ENCODE measurements around the gene ZDHHC20. TPM values are rescaled to one million over a fixed set of nuclear protein-coding genes. Genes with fewer than 3 reads are reported as not detected.

Gene ZDHHC20
- total RNA-seq, 2 experiments from 2014 or later: 46.1 to 50.9 TPM

DNA sequence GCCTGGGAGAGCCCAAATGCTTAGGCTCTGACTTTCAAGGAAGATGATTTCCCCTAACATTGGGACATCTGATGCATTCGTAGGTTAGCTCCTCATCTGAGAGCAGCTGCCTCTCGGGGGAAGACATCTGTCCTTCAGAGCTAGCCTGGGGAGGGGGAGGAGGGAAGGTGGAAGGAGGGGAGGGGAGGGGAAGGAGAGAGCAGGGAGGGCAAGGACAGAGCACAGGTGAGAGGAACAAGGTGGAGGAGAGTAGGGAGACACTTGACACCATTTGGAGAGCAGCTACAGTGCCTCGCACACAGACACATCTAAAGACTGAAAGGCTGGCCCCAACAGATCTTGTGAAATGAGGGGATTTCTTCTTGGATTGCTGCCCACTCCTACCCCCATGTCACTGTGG lies 103.8 kb downstream of the ZDHHC20 start:
- ATAC-seq (no peak), DNase-seq (no peak)
- Mint-ChIP-seq H3K27ac (no peak overlapping the region), H3K4me1 (ENCODE audit: low read depth) (no peaks in the 10 kb centered on the region), H3K27me3 (no peaks in the 10 kb centered on the region), H3K9me3 (no peaks in the 10 kb centered on the region), H3K4me3 (no peak overlapping the region), H3K36me3 (ENCODE audit: low read depth) (no peaks in the 10 kb centered on the region)
- ChIA-PET POLR2A (no interaction called here), CTCF (no interaction called here)
- TF ChIP-seq, protein P1, sequence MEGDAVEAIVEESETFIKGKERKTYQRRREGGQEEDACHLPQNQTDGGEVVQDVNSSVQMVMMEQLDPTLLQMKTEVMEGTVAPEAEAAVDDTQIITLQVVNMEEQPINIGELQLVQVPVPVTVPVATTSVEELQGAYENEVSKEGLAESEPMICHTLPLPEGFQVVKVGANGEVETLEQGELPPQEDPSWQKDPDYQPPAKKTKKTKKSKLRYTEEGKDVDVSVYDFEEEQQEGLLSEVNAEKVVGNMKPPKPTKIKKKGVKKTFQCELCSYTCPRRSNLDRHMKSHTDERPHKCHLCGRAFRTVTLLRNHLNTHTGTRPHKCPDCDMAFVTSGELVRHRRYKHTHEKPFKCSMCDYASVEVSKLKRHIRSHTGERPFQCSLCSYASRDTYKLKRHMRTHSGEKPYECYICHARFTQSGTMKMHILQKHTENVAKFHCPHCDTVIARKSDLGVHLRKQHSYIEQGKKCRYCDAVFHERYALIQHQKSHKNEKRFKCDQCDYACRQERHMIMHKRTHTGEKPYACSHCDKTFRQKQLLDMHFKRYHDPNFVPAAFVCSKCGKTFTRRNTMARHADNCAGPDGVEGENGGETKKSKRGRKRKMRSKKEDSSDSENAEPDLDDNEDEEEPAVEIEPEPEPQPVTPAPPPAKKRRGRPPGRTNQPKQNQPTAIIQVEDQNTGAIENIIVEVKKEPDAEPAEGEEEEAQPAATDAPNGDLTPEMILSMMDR (IDR thresholded peaks at IDR 0.05): no peak
- intact Hi-C loops (cut with micrococcal nuclease): no loop called here

DNA sequence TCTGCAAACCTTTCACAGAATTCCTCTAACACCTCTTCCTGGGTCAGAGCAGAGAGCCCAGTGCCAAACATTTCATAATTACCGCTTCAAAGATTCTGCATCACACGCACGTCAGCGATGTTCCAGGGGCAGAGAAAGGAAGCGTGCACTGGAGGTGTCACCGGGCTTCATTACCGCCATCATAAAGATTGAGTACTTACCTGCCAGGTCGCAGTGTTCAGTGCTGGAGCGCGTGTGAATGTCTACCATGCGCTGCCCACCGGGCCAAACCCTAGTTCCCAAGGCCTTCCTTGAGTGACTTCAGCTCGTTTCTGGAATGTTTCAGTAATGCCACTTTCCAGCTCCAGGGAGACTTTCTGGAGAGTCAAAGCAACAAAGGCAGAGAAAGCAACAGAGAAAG lies 104.4 kb downstream of the ZDHHC20 start:
- H3K27me3 Mint-ChIP-seq: no peaks in the 10 kb centered on the region
- ChIA-PET POLR2A (no interaction called here), CTCF (no interaction called here)
- H3K27ac Mint-ChIP-seq: no peak overlapping the region
- H3K4me3 Mint-ChIP-seq: no peak overlapping the region
- no peak for ATAC-seq
- TF ChIP-seq, protein P1 (IDR thresholded peaks at IDR 0.05): no peak
- intact Hi-C loops (cut with micrococcal nuclease): no loop called here
- H3K36me3 Mint-ChIP-seq (ENCODE audit: low read depth): no peaks in the 10 kb centered on the region
- no peaks in the 10 kb centered on the region for H3K4me1 Mint-ChIP-seq (ENCODE audit: low read depth)
- H3K9me3 Mint-ChIP-seq: no peaks in the 10 kb centered on the region
- no peak for DNase-seq

DNA sequence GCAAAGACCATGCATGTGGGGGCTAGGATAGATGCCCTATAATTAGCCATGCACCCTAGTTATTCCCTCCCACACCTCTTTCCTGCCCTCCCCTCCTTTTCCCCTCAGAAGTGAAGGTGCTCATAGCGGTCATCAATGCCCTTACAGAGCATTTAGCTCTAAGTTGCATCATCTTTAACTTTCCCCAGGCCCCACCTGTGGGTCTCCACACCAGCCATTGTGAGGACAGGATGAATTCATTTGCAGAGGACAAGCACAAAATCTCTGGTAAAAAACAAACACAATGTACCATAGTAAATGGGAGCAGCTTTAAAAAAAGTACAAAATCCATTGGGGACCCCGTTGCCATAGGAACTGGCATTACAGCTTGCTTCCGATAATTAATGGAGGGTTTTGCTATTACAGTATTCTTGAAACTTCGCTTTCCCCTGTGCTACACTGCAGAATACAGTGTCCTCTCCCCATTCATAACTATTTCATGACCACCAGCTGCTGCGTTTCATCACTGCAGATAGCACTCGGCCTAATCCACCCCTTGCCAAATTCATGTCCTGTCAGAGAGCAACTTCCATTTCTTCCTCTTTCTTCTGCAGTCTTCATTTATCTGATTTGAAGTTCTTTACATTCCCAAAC lies 110.5 kb downstream of the ZDHHC20 start:
- ATAC-seq (no peak), DNase-seq (no peak)
- Mint-ChIP-seq H3K36me3 (ENCODE audit: low read depth) (no peaks in the 10 kb centered on the region), H3K27me3 (no peaks in the 10 kb centered on the region), H3K4me3 (no peak overlapping the region), H3K4me1 (ENCODE audit: low read depth) (peaks cover 13% of the 10 kb centered on the region), H3K27ac (no peak overlapping the region), H3K9me3 (no peaks in the 10 kb centered on the region)
- intact Hi-C loops (cut with micrococcal nuclease): no loop called here
- TF ChIP-seq, protein P1 (IDR thresholded peaks at IDR 0.05): no peak
- ChIA-PET POLR2A (no interaction called here), CTCF (no interaction called here)

DNA sequence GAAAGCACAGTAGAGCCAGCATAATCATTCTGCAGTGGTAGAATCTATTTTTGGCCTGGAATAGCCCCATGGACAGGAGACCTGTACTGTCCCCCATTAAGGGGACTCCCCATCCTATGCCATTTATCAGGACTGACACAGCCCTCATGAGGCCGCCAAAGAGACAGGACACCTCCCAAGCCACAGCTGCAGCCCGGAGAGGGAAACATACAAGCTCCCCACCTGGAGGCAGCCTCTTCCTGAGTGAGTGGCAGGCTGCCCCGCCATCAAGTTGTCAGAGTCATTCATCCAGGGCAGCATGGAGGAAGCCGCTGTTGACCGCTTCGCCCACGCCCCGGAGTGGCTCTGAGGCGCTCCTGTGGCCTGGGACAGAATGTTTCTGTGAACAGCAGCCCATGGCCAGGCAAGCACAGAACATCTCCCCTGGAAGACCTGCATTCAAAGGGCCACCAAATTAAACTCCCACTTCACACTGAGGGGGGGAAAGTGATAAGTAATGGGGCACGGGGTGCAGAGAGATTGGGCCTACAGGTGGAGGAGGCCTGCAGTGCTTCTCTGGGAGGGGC lies 111.3 kb downstream of the ZDHHC20 start:
- Mint-ChIP-seq H3K4me1 (ENCODE audit: low read depth) (peaks cover 19% of the 10 kb centered on the region), H3K9me3 (no peaks in the 10 kb centered on the region)
- no peak for DNase-seq

DNA sequence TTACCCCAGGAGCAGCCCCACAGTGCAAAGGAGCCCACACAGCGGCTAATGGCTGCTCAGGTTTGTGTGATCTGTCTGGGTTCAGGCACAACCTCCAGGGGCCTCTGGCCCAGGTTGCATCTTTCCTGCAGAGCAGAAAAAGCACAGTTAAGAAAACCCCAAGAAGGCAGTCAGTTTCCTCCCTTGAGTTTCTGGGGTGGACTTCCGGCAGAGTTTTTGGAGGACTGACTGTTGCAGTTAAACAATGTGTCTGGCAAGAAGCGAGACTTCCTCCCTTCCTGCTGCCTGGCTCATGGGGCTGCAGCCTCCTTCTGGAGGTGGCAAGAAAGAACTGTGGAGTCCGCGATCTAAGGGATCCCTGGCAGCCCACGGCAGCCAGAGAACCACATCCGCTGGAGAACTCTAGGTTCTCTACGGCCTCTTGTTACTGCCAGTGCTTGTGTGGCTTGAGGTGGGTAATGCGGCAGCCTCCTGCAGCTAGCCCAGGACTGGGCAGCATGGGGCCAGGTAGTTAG lies 114.4 kb downstream of the ZDHHC20 start:
- TF ChIP-seq, protein P1 (IDR thresholded peaks at IDR 0.05): no peak
- no peaks in the 10 kb centered on the region for H3K9me3 Mint-ChIP-seq
- intact Hi-C loops (cut with micrococcal nuclease): no loop called here

More for the DNA sequence above, 111.3 kb downstream of the ZDHHC20 start:
- Mint-ChIP-seq H3K27me3 (no peaks in the 10 kb centered on the region), H3K27ac (no peak overlapping the region), H3K36me3 (ENCODE audit: low read depth) (no peaks in the 10 kb centered on the region), H3K4me3 (no peak overlapping the region)
- intact Hi-C loops (cut with micrococcal nuclease): no loop called here
- TF ChIP-seq, protein P1 (IDR thresholded peaks at IDR 0.05): no peak
- ATAC-seq: no peak
- POLR2A ChIA-PET: no interaction called here
- CTCF ChIA-PET: no interaction called here

More for the DNA sequence above, 114.4 kb downstream of the ZDHHC20 start:
- Mint-ChIP-seq H3K4me1 (ENCODE audit: low read depth) (peaks cover 20% of the 10 kb centered on the region), H3K27ac (peak overlapping the region; percentile 85), H3K27me3 (no peaks in the 10 kb centered on the region), H3K4me3 (peak overlapping the region; percentile 63), H3K36me3 (ENCODE audit: low read depth) (no peaks in the 10 kb centered on the region)
- ATAC-seq (peak; percentile 82), DNase-seq (peak; percentile 57)
- ChIA-PET CTCF (interaction anchor here (0.7 to 2.2 kb wide), 5 partner anchors 44 to 135 kb away, joined by 3 to 10 read pairs (median 4); no protein-coding TSS in a partner anchor), POLR2A (interaction anchor here (1.0 to 1.8 kb wide), 2 partner anchors 14 to 168 kb away, joined by 3 to 5 read pairs; partner anchors contain the start of gene MRPL57)

All from activated CD8-positive, alpha-beta T cell treated with anti-CD3 and anti-CD28 coated beads for 36 hours (primary cell).